NCI-H146 (cell line): Measurements from ENCODE around the gene CPEB4.

ENCODE experiments used
- DNase-seq: peaks from one replicate; lab custom pipeline; 2025; lab: John Stamatoyannopoulos, UW

The CPEB4 gene

DNA sequence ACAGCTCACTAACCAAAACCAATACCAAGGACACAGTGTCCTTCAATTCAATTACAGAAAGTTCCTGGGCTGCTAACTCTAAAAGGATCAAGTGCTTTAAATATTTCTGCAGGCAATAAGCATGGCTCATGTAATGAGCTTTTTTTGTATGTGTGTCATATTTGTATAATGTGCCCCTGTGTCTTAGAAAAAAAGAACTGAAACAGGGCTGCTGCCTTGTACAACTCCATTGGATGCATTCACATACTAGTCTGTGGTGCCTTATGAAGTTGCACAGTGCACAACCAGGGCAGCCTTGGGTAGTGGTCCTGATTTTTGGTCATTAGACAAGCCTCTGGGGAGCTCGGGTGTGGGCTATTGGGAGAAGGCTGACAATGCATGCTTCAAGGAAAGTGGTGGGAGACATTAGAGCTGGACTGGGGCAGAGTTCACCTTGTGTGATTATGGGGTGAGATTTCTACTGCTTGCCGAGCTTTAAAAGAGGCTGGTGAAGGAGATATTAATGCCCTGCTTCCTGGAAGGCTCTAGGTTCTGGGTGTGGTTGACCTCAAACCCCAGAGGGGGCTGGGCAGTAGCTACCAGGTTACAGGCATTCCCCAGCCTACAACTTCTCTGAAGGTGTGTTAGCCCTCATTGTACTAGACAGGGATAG lies 3.6 kb upstream of the CPEB4 start:
- no peak for DNase-seq

DNA sequence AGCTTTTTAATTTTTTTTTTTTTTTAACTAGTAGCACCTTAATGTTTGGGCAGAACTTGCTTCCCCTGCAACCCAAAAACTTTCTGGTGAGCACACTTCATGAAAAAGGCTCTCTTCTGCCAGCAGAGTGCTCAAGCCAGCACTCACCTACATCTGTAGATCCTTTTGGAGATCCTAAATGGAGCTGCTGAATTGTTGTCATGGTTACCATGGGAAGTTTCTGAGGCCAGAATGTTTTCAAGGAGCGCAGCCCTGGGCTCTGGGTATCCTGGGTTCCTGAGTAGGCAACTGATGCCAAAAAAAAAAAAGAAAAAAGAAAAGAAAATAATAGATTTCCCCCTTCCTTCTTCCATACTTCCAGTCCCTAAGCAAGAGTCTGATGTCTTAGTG lies 3.1 kb upstream of the CPEB4 start:
- DNase-seq: no peak

DNA sequence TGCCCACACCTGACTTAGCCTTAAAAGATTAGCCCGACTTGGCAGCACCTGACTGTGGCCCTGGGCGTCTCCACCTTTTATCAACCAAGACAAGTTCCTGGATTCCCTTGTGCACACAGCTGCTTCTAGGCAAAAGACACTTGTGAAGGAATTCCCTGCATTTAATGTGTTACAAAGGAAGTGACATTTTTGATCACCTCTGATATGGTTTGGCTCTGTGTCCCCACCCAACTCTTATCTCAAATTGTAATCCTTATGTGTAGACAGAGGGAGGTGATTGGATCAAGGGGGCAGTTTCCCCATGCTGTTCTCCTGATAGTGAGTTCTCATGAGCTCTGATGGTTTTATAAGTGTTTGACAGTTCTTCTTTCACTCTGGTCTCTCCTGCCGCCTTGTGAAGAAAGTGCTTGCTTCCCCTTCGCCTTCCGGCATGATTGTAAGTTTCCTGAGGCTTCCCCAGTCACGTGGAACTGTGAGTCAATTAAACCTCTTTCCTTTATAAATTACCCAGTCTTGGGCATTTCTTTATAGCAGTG lies 2.6 kb upstream of the CPEB4 start:
- DNase-seq: no peak

DNA sequence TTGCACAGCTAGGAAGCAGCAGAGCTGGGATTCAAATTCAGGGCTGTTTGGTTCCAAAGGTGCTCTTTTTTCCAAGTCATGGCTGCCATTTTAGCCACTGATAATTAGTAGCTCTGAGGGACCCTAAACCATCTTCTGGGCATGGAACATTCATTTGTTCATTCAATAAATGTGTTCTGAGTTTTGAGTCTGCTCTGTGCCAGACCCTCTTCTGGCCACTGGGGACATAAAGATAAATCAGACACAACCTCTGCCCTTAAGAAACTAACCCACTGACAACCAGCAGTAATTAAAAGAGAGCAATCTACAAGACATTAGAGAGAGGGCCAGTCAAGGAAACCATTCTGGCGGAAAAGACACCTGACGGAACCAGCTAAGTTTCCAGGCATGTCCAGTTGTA lies 2.0 kb upstream of the CPEB4 start:
- no peak for DNase-seq

DNA sequence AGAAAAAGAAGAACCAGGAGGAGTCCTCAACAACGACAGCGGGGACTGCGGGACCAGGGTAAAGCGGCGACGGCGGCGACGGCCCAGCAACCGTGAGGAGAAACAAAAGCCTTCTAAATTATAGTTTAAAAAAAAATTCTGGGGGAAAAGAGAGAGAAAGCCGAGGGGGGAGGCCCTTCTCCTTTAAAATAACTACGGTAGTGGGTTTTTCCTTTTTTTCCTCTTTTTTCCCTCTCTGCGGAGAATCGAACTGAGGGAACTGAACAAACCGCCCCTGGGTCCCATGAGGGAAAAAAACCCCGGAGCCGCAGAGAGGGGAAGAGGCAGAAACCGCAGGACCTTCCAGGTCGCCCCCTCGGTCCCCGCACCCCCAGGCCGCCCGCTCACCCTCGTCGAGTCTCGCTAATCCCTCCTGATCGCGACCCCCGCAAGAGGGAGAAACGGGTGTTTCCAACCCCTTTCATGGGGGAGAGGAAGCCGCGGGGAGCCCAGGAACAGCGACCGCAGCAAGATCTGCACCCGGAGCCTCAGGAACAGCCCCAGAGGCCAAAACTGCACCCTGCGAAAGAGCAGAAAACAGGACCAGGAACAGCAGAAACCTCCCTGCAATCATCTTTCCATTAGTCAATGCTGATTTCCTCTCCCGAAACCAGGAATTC lies 453 bp downstream of the CPEB4 start:
- no peak for DNase-seq

DNA sequence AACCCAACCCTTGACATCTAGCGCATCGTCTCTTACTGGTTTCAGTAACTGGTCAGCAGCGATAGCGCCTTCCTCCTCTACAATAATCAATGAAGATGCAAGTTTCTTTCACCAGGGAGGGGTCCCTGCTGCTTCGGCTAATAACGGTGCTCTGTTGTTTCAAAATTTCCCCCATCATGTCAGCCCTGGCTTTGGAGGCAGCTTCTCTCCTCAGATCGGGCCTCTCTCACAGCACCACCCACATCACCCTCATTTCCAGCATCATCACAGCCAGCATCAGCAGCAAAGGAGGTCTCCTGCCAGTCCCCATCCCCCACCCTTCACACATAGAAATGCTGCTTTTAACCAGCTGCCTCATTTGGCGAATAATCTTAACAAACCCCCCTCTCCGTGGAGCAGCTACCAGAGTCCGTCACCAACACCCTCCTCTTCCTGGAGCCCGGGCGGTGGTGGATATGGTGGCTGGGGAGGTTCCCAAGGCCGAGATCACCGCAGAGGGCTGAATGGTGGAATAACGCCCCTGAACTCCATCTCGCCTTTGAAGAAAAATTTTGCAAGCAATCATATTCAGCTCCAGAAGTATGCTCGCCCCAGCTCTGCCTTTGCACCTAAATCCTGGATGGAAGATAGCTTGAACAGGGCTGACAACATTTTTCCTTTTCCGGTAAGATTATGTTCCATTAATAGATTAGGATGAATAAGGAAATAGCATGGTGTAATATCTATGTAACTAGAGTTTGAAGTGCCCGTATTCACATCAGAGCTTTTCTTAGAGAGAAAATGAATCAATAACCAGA lies 2.2 kb downstream of the CPEB4 start:
- DNase-seq: peak; percentile 55

DNA sequence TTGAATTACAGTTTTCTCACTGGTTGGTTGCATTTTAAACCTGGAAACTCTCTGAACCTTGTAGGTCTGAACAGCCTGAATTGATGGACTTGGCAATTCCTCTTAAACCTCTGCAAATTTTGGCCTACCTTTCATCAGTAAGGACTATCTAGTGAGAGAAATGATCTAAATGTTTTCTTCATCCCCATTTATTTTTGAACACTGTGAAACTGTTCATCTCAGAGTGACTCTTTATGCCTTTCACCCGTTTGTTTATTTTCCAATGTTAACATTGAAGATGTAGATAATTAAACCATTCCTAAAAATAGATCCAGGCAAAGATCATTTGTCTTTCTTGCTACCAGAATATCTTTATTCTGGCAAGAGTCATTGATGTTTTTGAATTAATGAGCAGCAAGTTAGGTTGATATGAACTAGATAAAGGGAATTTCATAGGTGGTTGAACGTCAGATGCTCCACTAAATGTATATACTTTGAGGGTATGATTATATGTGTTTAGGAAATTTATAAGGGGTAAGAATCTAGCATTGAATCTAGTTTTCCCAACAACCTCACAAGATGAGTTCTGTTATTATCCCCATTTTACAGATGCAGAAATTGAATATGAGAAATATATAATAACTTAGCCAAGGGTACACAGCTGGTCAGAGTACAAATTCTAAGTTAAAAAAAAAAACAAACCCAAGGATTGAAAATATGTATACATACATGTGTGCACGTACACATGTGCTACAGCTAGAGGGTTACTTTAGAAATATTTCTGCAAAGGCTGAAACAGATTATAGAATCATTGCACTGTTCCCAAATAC lies 3.4 kb downstream of the CPEB4 start:
- no peak for DNase-seq

DNA sequence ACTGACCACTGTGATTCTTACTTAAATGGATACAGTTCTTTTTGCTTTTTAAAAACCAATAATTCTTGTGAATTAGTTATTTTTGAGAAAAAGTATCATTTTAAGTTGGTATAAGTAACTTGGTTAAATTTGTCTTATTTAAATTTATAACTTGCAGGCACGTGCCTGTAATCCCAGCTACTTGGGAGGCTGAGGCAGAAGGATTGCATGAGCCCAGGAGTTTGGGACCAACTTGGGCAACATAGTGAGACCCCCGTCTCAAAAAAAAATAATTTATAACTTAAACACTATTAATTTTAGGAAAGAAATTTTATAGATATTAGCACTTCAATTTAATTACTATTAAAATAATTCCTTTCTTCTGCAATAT lies 5.0 kb downstream of the CPEB4 start:
- DNase-seq: no peak

DNA sequence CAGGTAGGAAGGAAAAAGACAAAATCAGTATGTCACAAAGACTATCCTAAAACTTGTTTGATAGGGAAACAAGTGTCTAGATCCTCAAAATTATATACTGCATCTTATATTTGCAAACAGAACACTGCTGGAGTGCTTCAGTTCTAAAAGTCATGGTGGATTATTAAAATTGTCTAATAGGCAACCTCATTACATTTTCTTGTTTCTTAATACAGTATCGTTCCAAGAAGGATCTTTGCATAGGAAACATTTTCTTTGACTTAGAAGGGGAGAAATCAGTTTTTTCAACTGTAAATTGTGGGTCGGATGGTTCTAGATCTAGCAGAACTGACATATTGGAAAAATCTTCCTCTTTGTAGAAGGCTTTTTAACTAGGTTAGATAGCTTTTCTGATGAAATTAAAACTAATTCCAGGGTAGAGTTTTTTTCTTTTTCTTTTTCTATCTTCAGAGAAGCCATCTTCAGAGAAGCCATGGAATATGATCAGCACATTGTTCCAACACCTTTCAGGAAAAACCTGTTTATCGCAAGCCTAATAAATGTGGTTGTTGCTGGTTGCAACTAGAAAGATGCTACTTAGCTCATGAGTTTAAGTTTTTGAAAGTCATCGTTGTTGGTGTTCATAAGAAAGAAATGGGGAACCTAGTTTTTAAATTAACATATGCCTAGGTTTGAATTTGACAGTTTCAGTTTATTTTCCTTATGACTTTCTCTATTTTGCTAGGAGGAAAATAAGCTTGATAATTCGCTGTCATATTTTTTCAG lies 7.4 kb downstream of the CPEB4 start:
- DNase-seq: no peak

DNA sequence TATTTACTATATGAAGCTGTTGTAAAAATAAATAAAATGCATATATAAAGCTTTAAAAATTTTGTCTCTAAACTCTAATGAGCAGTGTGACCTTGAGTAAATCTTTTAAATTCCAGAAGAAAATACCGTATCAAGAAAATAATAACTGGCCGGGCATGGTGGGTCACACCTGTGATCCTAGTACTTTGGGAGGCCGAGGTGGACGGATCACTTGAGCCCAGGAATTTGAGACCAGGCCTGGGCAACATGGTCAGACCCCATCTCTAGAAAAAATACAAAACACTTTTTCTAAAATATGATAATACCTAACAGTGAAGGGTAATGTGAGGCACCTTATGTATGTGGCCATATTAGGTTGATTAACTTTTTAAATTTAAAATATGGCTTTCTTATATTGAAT lies 8.5 kb downstream of the CPEB4 start:
- no peak for DNase-seq

DNA sequence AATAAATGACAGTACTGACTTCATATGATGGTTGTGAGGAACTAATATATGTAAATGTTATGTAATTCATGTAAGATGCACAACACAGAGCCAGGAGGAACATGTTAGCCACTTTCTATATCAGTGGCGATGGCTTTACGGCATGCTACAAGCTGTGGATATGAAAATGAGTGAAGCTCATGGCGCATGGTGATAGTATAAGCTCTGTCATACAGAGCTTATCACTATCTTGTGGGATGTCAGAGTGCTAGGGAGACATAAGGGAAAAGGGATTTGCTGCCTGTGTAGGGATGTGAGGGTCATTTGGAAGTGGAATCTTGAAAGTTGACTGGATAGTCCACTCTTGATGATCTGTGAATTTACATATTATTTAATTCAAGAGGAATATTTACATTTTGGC lies 13.6 kb downstream of the CPEB4 start:
- DNase-seq: no peak

DNA sequence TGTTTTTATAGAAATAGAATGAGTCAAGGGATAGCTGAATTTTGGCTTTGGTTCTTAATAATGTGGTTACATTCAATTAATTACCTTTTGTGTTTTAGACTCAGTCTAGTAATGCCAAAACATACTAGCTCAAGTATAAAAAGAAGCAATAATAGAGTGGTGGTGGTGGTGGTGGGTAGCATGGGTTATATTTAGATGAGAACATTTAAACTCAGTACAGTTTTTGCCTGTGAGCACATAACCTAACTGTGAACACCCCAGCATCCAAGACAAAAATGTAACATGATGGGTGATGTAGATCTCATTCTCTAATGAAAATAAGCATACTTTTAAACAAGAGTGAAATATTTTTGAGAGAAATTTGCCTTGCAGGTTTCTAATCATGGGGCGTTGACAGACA lies 14.2 kb downstream of the CPEB4 start:
- DNase-seq: no peak

DNA sequence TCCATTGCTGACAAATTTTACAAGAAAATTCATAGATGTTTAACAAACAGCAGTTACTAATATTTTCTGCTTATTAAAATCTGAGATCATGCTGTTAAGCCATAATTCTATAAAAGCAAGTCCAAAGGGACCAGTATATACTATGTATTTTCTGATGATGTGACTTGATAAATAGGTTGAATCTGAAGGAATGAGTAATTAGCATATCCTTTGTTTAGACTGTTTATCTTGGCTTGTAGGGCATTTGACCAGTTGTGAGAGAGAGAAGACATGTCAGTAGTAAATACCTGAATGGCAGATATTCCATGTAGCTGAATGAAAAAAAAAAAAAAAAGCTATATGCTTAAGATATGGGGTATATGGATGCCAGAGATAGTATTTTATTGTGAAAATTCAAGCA lies 14.6 kb downstream of the CPEB4 start:
- DNase-seq: no peak

DNA sequence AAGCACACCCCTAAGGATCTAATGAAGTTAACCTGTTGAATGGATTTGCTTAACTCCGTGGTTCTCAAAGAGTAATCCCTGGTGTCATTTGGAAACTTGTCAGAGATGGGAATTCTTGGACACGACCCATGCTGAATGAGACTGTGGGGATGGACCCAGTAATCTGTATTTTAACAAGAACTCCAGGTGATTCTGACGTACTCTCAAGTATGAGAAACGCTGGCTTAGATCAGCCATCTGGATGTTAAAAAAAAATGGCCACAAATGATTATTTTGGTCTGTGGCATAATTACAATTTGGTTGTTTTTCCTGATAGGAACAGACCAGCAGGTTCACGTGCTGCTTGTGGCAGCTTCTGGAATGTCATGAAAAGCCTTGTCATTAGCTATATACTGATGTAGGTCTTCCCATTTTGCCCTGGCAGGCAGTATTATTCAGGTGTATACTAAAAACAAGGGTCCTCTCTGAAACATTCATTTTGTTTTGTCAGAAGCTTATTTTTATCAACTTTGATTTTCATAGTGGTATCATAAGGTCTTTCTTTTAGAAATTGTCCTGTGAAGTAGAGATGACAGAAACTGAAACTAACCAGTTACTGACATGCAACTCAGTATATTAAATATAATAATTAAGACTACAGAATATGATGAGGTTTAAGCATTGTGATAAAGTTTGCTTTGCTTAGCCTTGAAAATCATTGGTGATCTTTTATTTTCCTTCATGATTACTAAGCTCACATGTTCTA lies 15.4 kb downstream of the CPEB4 start:
- no peak for DNase-seq

DNA sequence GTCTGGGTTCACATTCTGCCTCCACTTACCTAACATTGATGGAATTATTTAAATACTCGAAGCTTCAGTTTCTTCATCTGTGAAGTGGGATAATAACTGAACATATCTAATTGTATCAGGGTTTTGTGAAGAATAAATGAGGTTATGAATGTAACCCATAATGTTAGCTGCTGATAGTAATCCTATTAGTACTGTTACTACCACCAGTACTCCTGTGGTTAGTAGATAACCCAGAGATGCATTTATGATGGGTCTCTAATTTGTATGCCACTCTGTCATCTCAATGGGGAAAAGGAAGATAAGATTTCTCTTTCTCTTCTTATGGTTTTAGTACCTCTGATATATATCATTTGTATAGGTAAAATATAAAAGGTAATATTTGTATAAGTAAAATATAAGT lies 16.0 kb downstream of the CPEB4 start:
- DNase-seq: no peak

DNA sequence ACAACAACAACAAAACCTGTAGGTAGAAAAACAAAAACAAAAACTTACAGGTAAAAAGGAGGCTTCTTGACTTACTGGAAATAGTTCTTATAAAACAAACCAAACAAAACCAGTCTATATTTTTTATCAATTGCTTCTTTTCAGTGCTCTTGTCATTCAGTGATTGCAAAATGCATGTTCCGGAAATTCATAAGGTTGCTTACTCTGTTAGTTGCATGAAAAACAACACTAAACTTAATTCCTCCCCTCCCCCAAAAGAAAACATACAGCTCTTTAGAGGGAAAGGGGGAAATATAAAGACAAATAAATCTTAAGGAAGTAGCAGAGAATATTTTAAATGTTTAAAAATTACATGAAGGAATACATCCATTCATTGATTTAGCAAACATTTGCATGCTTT lies 19.1 kb downstream of the CPEB4 start:
- no peak for DNase-seq

DNA sequence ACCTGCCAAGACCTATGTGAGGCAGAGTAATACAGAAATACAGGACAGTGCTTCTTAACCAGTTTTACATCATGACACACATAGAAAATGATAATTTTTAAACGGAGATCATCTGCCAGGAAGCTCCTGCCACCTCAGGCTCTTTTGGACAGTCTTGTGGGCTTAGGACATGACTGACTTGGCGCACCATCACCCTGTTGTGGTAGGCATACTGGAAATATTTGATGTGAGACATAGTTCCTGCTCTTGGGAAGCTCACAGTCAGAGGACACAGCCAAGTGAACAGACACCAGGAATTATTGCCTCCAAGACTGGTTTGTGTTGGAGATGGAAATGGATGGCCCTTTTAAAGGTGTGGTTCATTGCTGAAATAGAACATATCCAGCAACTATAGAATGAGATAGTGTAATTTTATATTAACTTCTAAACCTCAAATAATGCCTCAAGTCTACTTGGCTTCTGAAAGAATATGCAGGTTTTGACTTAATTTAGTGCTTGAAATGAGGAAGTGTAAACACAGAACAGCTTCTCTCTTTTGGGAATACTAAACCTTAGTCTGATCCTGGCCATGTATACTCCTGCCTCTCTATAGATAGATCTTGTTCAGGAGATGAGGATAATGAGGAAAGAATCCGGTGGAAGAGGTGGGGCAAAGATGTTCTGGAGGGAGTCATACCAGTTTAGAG lies 19.7 kb downstream of the CPEB4 start:
- no peak for DNase-seq

DNA sequence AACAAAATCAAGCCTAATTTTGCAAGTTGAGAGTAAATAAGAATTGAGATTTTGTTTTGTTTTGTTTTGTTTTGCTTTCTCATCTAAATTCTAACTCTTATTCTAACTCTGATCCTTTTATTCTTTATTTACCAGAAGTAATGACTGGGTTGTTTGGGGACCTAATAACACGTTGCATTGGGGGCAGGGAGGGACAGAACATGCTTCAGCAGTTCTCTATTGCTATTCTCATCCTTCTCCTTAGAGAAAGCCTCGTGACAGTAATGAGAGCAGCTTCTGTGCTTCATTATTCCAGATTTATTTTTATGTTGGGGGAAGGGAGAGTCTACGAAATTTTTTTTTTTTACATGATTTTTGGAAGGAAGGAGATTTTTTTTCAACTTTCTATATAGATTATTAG lies 21.1 kb downstream of the CPEB4 start:
- no peak for DNase-seq

DNA sequence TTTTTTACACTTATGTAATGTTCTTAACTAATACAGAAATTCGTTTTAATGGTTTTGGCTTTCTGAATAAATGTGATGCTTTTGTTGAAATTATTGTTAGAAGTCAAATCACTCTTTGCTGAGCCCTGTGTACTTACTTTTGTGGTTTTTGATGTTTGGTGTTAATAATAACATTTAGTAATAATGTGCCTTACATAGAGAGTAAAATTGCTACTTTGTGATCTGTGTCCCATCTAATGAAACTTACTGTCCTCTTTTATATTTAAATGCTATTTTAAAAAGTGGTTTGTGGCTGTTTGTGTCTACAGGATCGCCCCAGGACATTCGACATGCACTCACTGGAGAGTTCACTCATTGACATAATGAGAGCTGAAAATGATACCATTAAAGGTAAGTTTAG lies 22.1 kb downstream of the CPEB4 start:
- no peak for DNase-seq

DNA sequence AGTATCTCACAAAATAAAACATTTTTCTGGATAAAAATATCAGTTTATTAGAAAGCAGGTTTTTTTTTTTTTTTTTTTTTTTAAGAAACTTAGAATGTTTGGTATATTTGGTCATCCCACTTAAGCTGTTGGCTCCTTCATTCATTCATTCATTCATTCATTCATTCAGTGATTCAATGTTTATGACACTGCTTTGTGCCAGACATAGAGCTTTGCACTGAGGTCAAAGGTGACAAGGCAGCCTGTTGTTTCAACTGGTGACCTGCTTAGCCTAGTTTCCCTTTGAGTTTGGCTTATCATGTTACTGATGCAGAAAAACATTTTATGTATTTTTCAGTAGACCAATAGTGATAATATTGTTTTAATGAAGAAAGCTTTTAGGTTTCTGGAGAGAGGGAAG lies 23.5 kb downstream of the CPEB4 start:
- DNase-seq: no peak
